SK-N-SH treated with all-trans-retinoic acid at 6 μM for 48 hours (cell line): ENCODE measurements around the gene SELENOM.

Source experiments
- ATAC-seq: fragments of 200-7000 bp; cut with Tn5 transposase; 3 replicates; pipeline ENCODE4 v1.9.1; 2020; ENCODE audit warnings: mild to moderate bottlenecking, moderate library complexity
- ARNTL ChIP-seq: fragments of 450-650 bp; formaldehyde crosslinking; IDR thresholded peaks from 2 replicates; pipeline ENCODE4 v1.5.0; 2020; ENCODE audit warnings: low read depth, mild to moderate bottlenecking, moderate library complexity, borderline replicate concordance
- CREB5 ChIP-seq: fragments of 250-450 bp; sonication (Bioruptor Pico); IDR thresholded peaks from 2 replicates; pipeline ENCODE4 v1.5.1; 2020; ENCODE audit warnings: low read depth, mild to moderate bottlenecking, moderate library complexity
- CSDC2 ChIP-seq: fragments of 250-450 bp; sonication (Bioruptor Pico); IDR thresholded peaks from 2 replicates; pipeline ENCODE4 v1.5.0; 2020; ENCODE audit warnings: mild to moderate bottlenecking, moderate library complexity
- CSRNP3 ChIP-seq: fragments of 250-450 bp; sonication (Bioruptor Pico); IDR thresholded peaks from 2 replicates; pipeline ENCODE4 v1.5.1; 2021; ENCODE audit warnings: mild to moderate bottlenecking, moderate library complexity
- ESRRG ChIP-seq: fragments of 250-450 bp; sonication (Bioruptor Pico); IDR thresholded peaks from 2 replicates; pipeline ENCODE4 v1.6.1; 2021; ENCODE audit warnings: mild to moderate bottlenecking
- GLIS3 ChIP-seq: fragments of 250-450 bp; sonication (Bioruptor Pico); IDR thresholded peaks from 2 replicates; pipeline ENCODE4 v1.5.0; 2020; ENCODE audit warnings: mild to moderate bottlenecking, moderate library complexity
- ISL1 ChIP-seq: fragments of 250-450 bp; sonication (Bioruptor Pico); IDR thresholded peaks from 2 replicates; pipeline ENCODE4 v2.1.2; 2022; ENCODE audit warnings: mild to moderate bottlenecking, moderate library complexity
- OSR1 ChIP-seq: fragments of 250-450 bp; sonication (Bioruptor Pico); IDR thresholded peaks from 2 replicates; pipeline ENCODE4 v1.8.0; 2022; ENCODE audit warnings: moderate library complexity, mild to moderate bottlenecking, inconsistent platforms
- PATZ1 ChIP-seq: fragments of 250-450 bp; sonication (Bioruptor Pico); IDR thresholded peaks from 2 replicates; pipeline ENCODE4 v1.8.0; 2020; ENCODE audit warnings: mild to moderate bottlenecking, moderate library complexity, borderline replicate concordance
- POU6F1 ChIP-seq: fragments of 250-450 bp; sonication (Bioruptor Pico); IDR thresholded peaks from 2 replicates; pipeline ENCODE4 v1.8.0; 2021; ENCODE audit warnings: low read depth, mild to moderate bottlenecking, moderate library complexity, borderline replicate concordance
- PPARA ChIP-seq: fragments of 250-450 bp; sonication (Bioruptor Pico); IDR thresholded peaks from 2 replicates; pipeline ENCODE4 v1.5.0; 2020; ENCODE audit warnings: mild to moderate bottlenecking, borderline replicate concordance
- RARB ChIP-seq: fragments of 250-450 bp; sonication (Bioruptor Pico); IDR thresholded peaks from 2 replicates; pipeline ENCODE4 v1.8.0; 2021; ENCODE audit warnings: mild to moderate bottlenecking, moderate library complexity
- SNAI2 ChIP-seq: fragments of 250-450 bp; sonication (Bioruptor Pico); IDR thresholded peaks from 2 replicates; pipeline ENCODE4 v1.5.0; 2020; ENCODE audit warnings: mild to moderate bottlenecking, moderate library complexity
- TOX ChIP-seq: fragments of 250-450 bp; sonication (Bioruptor Pico); IDR thresholded peaks from 2 replicates; pipeline ENCODE4 v1.8.0; 2021; ENCODE audit warnings: mild to moderate bottlenecking, moderate library complexity, borderline replicate concordance
- ZC3H10 ChIP-seq: fragments of 250-450 bp; sonication (Bioruptor Pico); IDR thresholded peaks from 2 replicates; pipeline ENCODE4 v1.5.1; 2021; ENCODE audit warnings: mild to moderate bottlenecking, moderate library complexity
- ZFP3 ChIP-seq: fragments of 250-450 bp; sonication (Bioruptor Pico); IDR thresholded peaks from 2 replicates; pipeline ENCODE4 v1.5.0; 2020; ENCODE audit warnings: mild to moderate bottlenecking, moderate library complexity
- ZFP30 ChIP-seq: fragments of 450-650 bp; formaldehyde crosslinking; IDR thresholded peaks from 2 replicates; pipeline ENCODE4 v1.5.0; 2022; ENCODE audit warnings: mild to moderate bottlenecking, moderate library complexity
- ZNF565 ChIP-seq: fragments of 450-650 bp; formaldehyde crosslinking; conservative IDR thresholded peaks from 2 replicates; pipeline ENCODE4 v1.5.0; 2020; ENCODE audit warnings: low read depth, mild to moderate bottlenecking, moderate library complexity

Gene SELENOM

GRCh38 chr22:31084811-31085492 lies 22.4 kb downstream of the SELENOM start (continued):
- TF ChIP-seq PATZ1 (no peak), ISL1 (no peak), ZNF565 (no peak), ESRRG (no peak), CREB5 (CRISPR knock-in tag) (no peak)

- peak; percentile 2 for ATAC-seq
Measured at GRCh38 chr22:31083923-31084810, 23.2 kb downstream of the SELENOM start.

More at GRCh38 chr22:31083923-31084810, 23.2 kb downstream of the SELENOM start:
- no peak for TF ChIP-seq ZFP30
- TF ChIP-seq CSRNP3 (CRISPR knock-in tag) = no peak
- TF ChIP-seq ZFP3 = no peak
- no peak for TF ChIP-seq ESRRG
- no peak for TF ChIP-seq SNAI2
- no peak for TF ChIP-seq CREB5 (CRISPR knock-in tag)
- TF ChIP-seq OSR1 = no peak
- TF ChIP-seq CSDC2 (CRISPR knock-in tag) = no peak
- TF ChIP-seq ARNTL (CRISPR knock-in tag) = no peak
- no peak for TF ChIP-seq ZC3H10
- TF ChIP-seq RARB (CRISPR knock-in tag) = no peak
- TF ChIP-seq PPARA (CRISPR knock-in tag) = no peak
- TF ChIP-seq POU6F1 (CRISPR knock-in tag) = no peak
- no peak for TF ChIP-seq PATZ1
- TF ChIP-seq GLIS3 (CRISPR knock-in tag) = no peak
- no peak for TF ChIP-seq TOX (CRISPR knock-in tag)
